22Rv1 (cell line): ENCODE results near the gene SIGLEC5.

ENCODE experiments used
- H3K27ac ChIP-seq: fragments of 450-650 bp; 2 replicates; pipeline ENCODE4 v1.5.1; 2017
- ZFX ChIP-seq: fragments of 450-650 bp; IDR thresholded peaks from 2 replicates; pipeline ENCODE4 v1.6.1; 2017; ENCODE audit warnings: antibody characterized with exemption, borderline replicate concordance
- TF ChIP-seq, protein P1 (sequence below): fragments of 450-650 bp; IDR thresholded peaks from 2 replicates; pipeline ENCODE4 v1.5.1; 2017; ENCODE audit warnings: mild to moderate bottlenecking

Gene SIGLEC5

DNA sequence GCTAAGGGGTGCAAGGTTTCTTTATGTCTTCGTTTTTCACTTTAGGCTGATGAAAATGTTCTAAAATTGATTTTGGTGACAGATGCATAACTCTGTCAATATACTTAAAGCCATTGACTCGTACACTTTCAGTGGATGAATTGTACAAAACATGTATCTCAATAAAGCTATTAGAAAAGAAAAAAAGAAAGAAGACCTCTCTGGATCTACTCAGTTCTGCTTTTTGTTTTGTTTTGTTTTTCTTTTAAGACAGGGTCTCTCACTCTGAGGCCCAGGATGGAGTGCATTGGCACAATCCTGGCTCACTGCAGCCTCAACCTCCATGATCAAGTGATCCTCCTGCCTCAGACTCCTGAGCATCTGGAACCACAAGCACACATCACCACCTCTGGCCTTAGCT is 3.5 kb downstream of the SIGLEC5 start:
- TF ChIP-seq ZFX = no peak
- TF ChIP-seq, protein P1, sequence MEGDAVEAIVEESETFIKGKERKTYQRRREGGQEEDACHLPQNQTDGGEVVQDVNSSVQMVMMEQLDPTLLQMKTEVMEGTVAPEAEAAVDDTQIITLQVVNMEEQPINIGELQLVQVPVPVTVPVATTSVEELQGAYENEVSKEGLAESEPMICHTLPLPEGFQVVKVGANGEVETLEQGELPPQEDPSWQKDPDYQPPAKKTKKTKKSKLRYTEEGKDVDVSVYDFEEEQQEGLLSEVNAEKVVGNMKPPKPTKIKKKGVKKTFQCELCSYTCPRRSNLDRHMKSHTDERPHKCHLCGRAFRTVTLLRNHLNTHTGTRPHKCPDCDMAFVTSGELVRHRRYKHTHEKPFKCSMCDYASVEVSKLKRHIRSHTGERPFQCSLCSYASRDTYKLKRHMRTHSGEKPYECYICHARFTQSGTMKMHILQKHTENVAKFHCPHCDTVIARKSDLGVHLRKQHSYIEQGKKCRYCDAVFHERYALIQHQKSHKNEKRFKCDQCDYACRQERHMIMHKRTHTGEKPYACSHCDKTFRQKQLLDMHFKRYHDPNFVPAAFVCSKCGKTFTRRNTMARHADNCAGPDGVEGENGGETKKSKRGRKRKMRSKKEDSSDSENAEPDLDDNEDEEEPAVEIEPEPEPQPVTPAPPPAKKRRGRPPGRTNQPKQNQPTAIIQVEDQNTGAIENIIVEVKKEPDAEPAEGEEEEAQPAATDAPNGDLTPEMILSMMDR = no peak

DNA sequence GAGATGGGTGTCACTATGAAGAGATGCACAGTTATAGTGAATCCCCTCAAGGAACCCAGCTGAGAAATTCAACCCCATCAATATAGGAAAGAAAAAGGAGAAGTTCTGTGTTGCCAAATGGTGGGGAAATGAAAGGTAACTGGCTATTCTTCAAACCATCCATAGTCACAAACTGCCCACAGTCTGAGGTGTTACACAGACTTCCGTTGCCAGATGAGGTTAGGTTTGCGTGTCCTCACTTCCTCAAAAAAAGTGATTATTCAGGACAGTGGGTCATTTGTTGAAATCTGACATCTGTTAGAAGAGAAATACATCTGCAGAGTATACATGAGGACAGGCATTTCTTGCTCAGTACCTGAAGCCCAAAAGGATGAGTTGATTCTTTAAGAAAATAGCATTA is 9.0 kb downstream of the SIGLEC5 start:
- H3K27ac ChIP-seq = no peak overlapping the region
- TF ChIP-seq, protein P1 = no peak
- no peak for TF ChIP-seq ZFX

More for the DNA sequence above, 3.5 kb downstream of the SIGLEC5 start:
- H3K27ac ChIP-seq = no peak overlapping the region

DNA sequence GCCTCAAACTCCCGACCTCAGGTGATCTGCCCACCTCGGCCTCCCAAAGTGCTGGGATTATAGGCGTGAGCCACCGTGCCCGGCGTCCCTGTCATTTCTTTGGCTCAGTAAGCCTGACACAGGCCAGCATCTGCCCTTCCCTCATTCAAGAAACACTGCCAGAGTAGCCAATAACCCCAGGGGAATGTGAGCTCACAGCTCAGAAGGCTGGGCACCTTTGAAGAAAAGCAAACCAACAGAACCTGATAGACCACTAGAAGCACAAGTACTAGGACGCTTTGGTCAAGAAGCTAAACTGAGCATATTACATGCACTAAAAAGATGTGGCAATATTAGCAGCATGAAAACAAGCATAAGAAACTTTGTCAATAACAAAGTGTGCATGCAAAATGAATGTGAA is 14.2 kb downstream of the SIGLEC5 start:
- TF ChIP-seq ZFX = no peak
- TF ChIP-seq, protein P1 = no peak
- no peak overlapping the region for H3K27ac ChIP-seq

DNA sequence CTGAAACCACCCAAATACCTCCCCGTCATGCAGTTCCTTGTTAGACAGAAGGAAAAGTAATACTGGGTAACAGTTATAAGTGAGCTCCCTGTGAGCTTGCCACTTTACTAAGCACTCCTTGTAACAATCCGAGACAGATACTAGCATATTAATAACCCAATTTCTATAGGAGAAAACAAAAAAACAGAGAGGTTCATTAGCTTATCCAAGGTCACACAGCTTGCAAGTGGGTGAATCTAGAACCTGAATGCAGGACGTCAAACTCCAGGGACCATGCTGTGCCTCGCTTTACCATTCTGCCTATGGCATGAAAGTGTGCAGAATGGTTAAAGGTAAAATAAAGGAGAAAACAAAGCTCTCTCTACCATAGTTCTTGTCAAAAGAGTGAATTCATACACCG is 15.4 kb downstream of the SIGLEC5 start:
- H3K27ac ChIP-seq = no peak overlapping the region
- TF ChIP-seq, protein P1 = no peak
- no peak for TF ChIP-seq ZFX

DNA sequence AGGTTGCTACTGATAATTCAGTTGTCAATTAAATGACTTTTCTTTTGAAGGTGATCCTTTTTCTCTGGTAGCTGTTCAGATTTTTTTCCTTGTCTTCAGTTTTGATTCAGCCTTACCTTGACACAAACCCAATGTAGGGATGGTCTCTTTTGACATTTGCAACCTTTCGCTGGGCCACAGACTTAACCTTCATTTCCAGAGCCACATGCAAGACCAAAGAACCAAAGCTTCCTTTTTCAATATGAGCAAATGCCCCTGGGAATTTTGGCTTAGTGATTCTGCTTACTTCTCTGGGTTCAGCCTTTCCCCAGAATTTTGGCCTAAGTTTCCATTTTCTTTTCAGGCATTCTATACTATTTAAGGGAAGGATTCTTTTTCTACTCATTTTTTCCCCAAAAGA is 19.6 kb downstream of the SIGLEC5 start:
- no peak for TF ChIP-seq ZFX
- TF ChIP-seq, protein P1 = no peak
- H3K27ac ChIP-seq = no peak overlapping the region

DNA sequence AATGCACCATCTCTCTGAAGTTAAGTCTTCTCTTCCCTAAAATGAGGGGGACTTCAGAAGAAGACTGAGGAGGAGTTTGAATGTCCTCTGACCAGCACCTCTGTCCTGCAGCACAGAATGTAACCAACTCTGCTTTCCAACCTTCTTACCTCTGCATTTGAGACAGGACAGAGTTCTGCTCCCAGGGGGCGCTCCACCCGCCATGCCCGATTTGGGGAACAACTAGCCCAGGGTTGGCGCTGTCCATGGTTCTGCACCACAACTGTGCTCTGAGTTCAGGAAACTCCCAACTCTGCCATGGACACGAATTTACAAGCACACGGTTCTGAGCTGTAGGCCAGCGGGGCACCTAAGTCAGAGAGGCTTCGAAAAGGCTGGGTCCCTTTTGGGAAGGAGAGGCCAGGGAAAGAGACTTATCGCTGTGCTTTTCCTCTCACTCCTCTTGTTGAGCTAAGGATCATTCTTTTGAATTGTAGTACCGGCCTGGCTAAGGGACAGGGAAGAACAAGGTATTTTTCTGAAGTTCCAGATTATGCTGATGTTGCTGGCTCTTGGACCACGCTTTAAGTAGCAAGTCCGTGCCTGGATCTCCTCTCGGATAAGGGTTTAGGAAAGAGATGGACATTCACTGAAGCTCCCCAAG is 22.2 kb downstream of the SIGLEC5 start:
- no peak overlapping the region for H3K27ac ChIP-seq
- TF ChIP-seq, protein P1 = peak; percentile 57
- TF ChIP-seq ZFX = no peak

DNA sequence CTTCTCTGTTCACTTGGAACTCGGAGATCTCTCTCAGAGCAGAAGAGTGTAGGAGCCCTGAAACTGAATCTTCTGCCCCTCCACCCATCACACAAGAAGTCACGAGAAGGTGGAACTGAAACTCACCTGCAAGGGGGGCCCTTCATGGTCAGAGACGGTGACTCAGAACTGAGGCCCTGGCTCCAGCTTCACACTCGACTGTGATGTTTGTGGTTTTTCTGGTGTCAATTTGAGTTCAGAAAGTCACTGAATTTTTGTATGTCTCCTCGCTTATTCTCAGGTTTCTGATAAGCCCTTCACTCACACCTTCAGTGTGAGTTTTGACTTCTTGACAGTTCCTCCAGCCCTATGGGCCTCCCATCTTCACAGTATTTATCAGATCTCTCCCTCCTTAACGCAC is 23.1 kb downstream of the SIGLEC5 start:
- H3K27ac ChIP-seq = no peak overlapping the region

More for the DNA sequence above, 23.1 kb downstream of the SIGLEC5 start:
- TF ChIP-seq, protein P1 = no peak
- TF ChIP-seq ZFX = no peak
